Measurements from ENCODE around the gene BCAS1.
"Not testable (repeated sequence)": the region's sequence is repeated elsewhere in the genome, so short reads cannot be mapped to it uniquely, and the experiment has no call there.

The BCAS1 gene

GRCh38 chr20:53974785-53975555, 95.4 kb downstream of the BCAS1 start:
- Histone ChIP-seq H2AFZ (ENCODE audit: low read depth, low read length) (no peak overlapping the region), H3K4me1 (ENCODE audit: low read length) (no peaks in the 10 kb centered on the region), H3K9me3 (ENCODE audit: insufficient read depth, low read length) (0 out of 2 replicates have a peak, but pooled peaks cover 3% of the 10 kb centered on the region), H3K27ac (ENCODE audit: low read length) (no peak overlapping the region), H3K4me2 (ENCODE audit: low read length) (no peak overlapping the region), H3K36me3 (replicated peaks; ENCODE audit: low read depth, low read length) (no peaks in the 10 kb centered on the region), H3K79me2 (ENCODE audit: low read length) (no peaks in the 10 kb centered on the region), H3K27me3 (ENCODE audit: low read depth, low read length) (no peaks in the 10 kb centered on the region), H3K4me3 (ENCODE audit: low read length) (no peak overlapping the region), H3K9ac (ENCODE audit: low read length) (no peak overlapping the region), H4K20me1 (ENCODE audit: insufficient read depth, low read length) (no peaks in the 10 kb centered on the region)
- TF ChIP-seq EZH2phosphoT487 (IDR thresholded peaks at IDR 0.05; ENCODE audit: low read depth) (no peak), CTCF (IDR thresholded peaks at IDR 0.05; ENCODE audit: low read depth, low read length) (no peak)

GRCh38 chr20:53973882-53974281, 96.5 kb downstream of the BCAS1 start:
- H3K4me3 ChIP-seq (ENCODE audit: low read length); H3K27ac ChIP-seq (ENCODE audit: low read length); H2AFZ ChIP-seq (ENCODE audit: low read depth, low read length); H3K9me3 ChIP-seq (ENCODE audit: insufficient read depth, low read length); H3K79me2 ChIP-seq (ENCODE audit: low read length); H3K4me1 ChIP-seq (ENCODE audit: low read length); H3K36me3 ChIP-seq (replicated peaks; ENCODE audit: low read depth, low read length); H3K4me2 ChIP-seq (ENCODE audit: low read length); H3K9ac ChIP-seq (ENCODE audit: low read length); H4K20me1 ChIP-seq (ENCODE audit: insufficient read depth, low read length); H3K27me3 ChIP-seq (ENCODE audit: low read depth, low read length): not testable (repeated sequence)

GRCh38 chr20:53972179-53972578, 98.2 kb downstream of the BCAS1 start:
- Histone ChIP-seq H2AFZ (ENCODE audit: low read depth, low read length) (no peak overlapping the region), H3K4me3 (ENCODE audit: low read length) (no peak overlapping the region), H3K36me3 (replicated peaks; ENCODE audit: low read depth, low read length) (no peaks in the 10 kb centered on the region), H3K9me3 (ENCODE audit: insufficient read depth, low read length) (0 out of 2 replicates have a peak, but pooled peaks cover 3% of the 10 kb centered on the region), H3K4me1 (ENCODE audit: low read length) (no peaks in the 10 kb centered on the region), H3K9ac (ENCODE audit: low read length) (no peak overlapping the region), H3K79me2 (ENCODE audit: low read length) (no peaks in the 10 kb centered on the region), H4K20me1 (ENCODE audit: insufficient read depth, low read length) (no peaks in the 10 kb centered on the region), H3K4me2 (ENCODE audit: low read length) (no peak overlapping the region), H3K27me3 (ENCODE audit: low read depth, low read length) (no peaks in the 10 kb centered on the region), H3K27ac (ENCODE audit: low read length) (no peak overlapping the region)
- TF ChIP-seq EZH2phosphoT487 (IDR thresholded peaks at IDR 0.05; ENCODE audit: low read depth) (no peak), CTCF (IDR thresholded peaks at IDR 0.05; ENCODE audit: low read depth, low read length) (no peak)

- H3K4me3 ChIP-seq (ENCODE audit: low read length) = no peak overlapping the region
- no peaks in the 10 kb centered on the region for H3K36me3 ChIP-seq (replicated peaks; ENCODE audit: low read depth, low read length)
- no peaks in the 10 kb centered on the region for H4K20me1 ChIP-seq (ENCODE audit: insufficient read depth, low read length)
- H3K4me2 ChIP-seq (ENCODE audit: low read length) = no peak overlapping the region
- TF ChIP-seq EZH2phosphoT487 (IDR thresholded peaks at IDR 0.05; ENCODE audit: low read depth) (no peak), CTCF (IDR thresholded peaks at IDR 0.05; ENCODE audit: low read depth, low read length) (no peak)
- no peaks in the 10 kb centered on the region for H3K4me1 ChIP-seq (ENCODE audit: low read length)
- no peaks in the 10 kb centered on the region for H3K27me3 ChIP-seq (ENCODE audit: low read depth, low read length)
- no peaks in the 10 kb centered on the region for H3K9me3 ChIP-seq (ENCODE audit: insufficient read depth, low read length)
- H3K27ac ChIP-seq (ENCODE audit: low read length) = no peak overlapping the region
- no peaks in the 10 kb centered on the region for H3K79me2 ChIP-seq (ENCODE audit: low read length)
- H2AFZ ChIP-seq (ENCODE audit: low read depth, low read length) = no peak overlapping the region
- H3K9ac ChIP-seq (ENCODE audit: low read length) = no peak overlapping the region
These were observed 99.2 kb downstream of the BCAS1 start for GRCh38 chr20:53971096-53971683.

Data from OCI-LY3 (cell line).